ENCODE data around the gene CIDEC.
A peak's percentile ranks its signal among the peaks of the same experiment; 100 is the strongest.

The CIDEC gene

DNA sequence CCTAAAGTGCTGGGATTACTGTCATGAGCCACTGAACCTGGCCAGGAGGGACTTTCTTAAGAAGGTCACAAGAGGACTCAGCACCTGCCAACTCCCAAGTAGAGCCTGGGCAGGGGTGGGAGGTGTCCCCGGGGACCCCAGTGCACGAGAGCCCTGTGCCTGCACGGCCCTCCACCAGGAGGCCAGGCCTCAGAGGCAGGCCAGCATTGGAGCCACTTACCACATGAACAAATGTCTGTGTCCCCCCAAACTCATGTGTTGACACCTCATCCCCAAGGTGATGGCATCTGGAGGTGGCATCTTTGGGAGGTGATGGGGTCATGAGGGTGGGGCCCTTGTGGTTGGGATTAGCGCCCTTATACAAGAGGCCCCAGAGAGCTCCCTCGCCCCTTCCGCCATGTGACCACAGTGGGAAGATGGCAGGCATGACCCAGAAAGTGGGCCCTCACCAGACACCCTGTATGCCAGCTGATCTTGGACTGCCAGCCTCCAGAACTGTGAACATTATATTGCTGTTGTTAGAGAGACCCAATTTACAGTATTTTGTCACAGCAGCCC, 33.0 kb downstream of the CIDEC start:
- TF ChIP-seq ZFX (IDR thresholded peaks at IDR 0.05; ENCODE audit: borderline replicate concordance), result no peak
- TF ChIP-seq CTCF (IDR thresholded peaks at IDR 0.05), result no peak
- H3K27ac ChIP-seq, result no peak overlapping the region

DNA sequence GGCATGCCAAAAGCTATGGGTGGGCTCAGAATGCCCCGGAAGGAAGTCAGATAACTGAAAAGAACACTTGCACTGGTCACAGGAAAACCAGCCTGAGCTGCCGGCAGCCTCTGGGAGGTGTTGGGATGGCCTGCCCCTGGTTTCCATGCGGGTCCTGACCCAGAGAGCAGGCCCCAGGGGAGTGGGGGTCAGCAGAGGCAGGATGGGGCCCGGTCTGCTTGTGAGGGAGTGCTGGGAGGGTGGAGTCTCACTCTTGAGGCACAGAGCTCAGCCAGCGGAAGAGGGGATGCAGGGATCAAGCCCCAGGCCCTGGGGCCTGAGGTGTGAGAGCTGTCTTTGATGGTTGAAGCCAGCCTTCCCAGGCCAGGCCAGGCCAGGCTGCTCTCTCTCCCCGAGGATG, 33.8 kb downstream of the CIDEC start:
- H3K27ac ChIP-seq, result no peak overlapping the region
- no peak for TF ChIP-seq CTCF (IDR thresholded peaks at IDR 0.05)

DNA sequence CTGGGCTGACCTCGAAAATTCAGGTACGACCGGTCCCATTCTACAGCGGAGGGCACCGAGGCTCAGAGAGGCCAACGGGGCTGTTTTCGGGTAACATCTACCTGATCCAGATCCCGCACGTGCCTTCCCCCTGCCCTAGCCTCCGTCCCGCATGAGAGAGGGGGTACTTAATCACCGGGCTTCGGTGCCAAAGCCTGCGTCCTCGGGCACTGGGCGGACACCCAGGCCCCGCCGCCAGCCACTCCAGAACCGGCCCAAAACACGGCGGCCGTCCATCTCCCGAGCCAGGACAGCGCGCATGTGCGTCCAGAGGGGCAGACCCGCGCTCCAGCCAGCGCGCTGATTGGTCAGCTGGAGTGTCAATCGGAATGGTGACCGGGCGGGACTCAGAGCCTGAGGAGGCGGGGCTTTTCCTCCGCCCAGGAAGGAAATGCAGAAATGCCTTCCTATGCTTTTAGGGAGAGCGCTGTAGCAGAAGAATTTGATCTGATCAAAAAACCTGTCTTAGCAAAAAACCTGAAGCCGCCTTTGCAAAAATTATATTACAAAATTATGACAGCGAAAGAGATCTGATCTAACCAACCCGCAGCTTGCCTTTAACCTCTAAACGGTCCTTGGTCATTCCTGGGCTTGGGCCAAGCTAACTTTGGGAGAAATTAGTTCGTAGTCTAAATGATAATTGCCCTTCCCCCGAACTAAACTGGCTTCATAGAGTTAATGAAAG, 36.2 kb downstream of the CIDEC start, which contains the start of gene RPUSD3:
Gene RPUSD3, minus strand, starts transcription at position 294 of the 724 bp plus-strand sequence. Its CDS starts 18 bp downstream, at position 276.
- TF ChIP-seq CTCF (IDR thresholded peaks at IDR 0.05) (no peak), ZFX (IDR thresholded peaks at IDR 0.05; ENCODE audit: borderline replicate concordance) (no peak)

GRCh38 chr3:9841015-9841414, 39.0 kb downstream of the CIDEC start:
- H3K27ac ChIP-seq, result no peak overlapping the region
- no peak for TF ChIP-seq ZFX (IDR thresholded peaks at IDR 0.05; ENCODE audit: borderline replicate concordance)
- no peak for TF ChIP-seq CTCF (IDR thresholded peaks at IDR 0.05)

More for the DNA sequence above, 36.2 kb downstream of the CIDEC start, which contains the start of gene RPUSD3:
- H3K27ac ChIP-seq, result peak within 1 kb of the TSS; percentile 85

DNA sequence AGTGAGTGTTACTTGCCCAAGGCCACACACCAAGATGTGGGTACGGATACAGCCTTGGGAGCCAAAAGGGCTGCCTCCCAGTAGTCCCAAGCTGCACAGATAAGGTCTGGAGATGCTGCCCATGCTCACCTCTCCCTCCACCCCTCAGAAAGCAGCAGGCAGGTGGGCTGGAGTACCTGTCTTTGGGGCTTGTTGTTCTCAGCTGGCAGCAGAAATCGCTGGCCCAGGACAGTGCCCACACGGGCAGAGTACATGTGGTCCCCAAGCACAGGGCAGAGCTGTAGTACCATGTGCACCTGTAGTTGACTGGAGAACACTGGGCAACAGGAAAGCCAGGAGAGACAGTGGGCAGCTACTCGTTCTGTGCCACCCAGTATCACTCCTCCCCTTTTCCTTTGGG, 41.2 kb downstream of the CIDEC start:
- TF ChIP-seq CTCF (IDR thresholded peaks at IDR 0.05) (no peak), ZFX (IDR thresholded peaks at IDR 0.05; ENCODE audit: borderline replicate concordance) (no peak)
- H3K27ac ChIP-seq, result no peak overlapping the region

GRCh38 chr3:9837701-9838582, 42.1 kb downstream of the CIDEC start:
- TF ChIP-seq ZFX (IDR thresholded peaks at IDR 0.05; ENCODE audit: borderline replicate concordance) (no peak), CTCF (IDR thresholded peaks at IDR 0.05) (no peak)
- no peak overlapping the region for H3K27ac ChIP-seq
